IMR-90 (cell line): ENCODE data around the gene TMCC3. TPM values are rescaled to one million over a fixed set of nuclear protein-coding genes. Genes with fewer than 3 reads are reported as not detected.

Experiments used
- ATAC-seq: fragments of 200-7000 bp; cut with Tn5 transposase; 2 replicates; pipeline ENCODE4 v1.9.1; 2020; ENCODE audit warnings: low read depth, mild to moderate bottlenecking, moderate library complexity
- BruUV-seq: library from RNA; stranded (reverse); fragments of 400-500 nt; replicated peaks from 2 replicates; lab custom pipeline; 2021; lab: Mats Ljungman, UMichigan
- CTCF ChIA-PET: fragments of 300-600 bp; formaldehyde crosslinking; extraction: SDS; loops from one replicate; lab custom pipeline; 2021; ENCODE audit warnings: antibody characterized with exemption; lab: Yijun Ruan, JAX
- POLR2A ChIA-PET: fragments of 300-600 bp; sonication (Branson Sonifier 250); formaldehyde crosslinking; loops from one replicate; lab custom pipeline; 2022; ENCODE audit warnings: antibody characterized with exemption; ENCODE audit not compliant: unreplicated experiment; lab: Charles Lee
- DNase-seq: peaks from one replicate; pipeline ENCODE4 v3.0.0; 2013
- H2AFZ ChIP-seq: replicated peaks from 2 replicates; pipeline ENCODE3; 2013; ENCODE audit warnings: low read length, mild to moderate bottlenecking; ENCODE audit not compliant: poor library complexity
- H2AK5ac ChIP-seq: 2 replicates; pipeline ENCODE4 v1.6.1; 2013; ENCODE audit warnings: low read depth, low read length, inconsistent platforms
- H2AK9ac ChIP-seq: replicated peaks from 2 replicates; pipeline ENCODE3; 2013; ENCODE audit warnings: mild to moderate bottlenecking, low read depth, low read length, moderate library complexity; ENCODE audit not compliant: poor library complexity
- H2BK120ac ChIP-seq: 2 replicates; pipeline ENCODE4 v1.6.1; 2013; ENCODE audit warnings: low read depth, low read length, inconsistent platforms
- H2BK15ac ChIP-seq: 3 replicates; pipeline ENCODE4 v1.6.1; 2013; ENCODE audit warnings: low read depth, low read length, inconsistent platforms
- H2BK20ac ChIP-seq: 2 replicates; pipeline ENCODE4 v1.6.1; 2013; ENCODE audit warnings: low read depth, mild to moderate bottlenecking, inconsistent platforms, low read length, moderate library complexity
- H2BK5ac ChIP-seq: 2 replicates; pipeline ENCODE4 v1.6.1; 2013; ENCODE audit warnings: mild to moderate bottlenecking, low read depth, low read length, inconsistent platforms; ENCODE audit not compliant: poor library complexity, severe bottlenecking
- H3K14ac ChIP-seq: replicated peaks from 2 replicates; pipeline ENCODE4 v1.6.1; 2013; ENCODE audit warnings: low read depth, low read length, inconsistent platforms
- H3K18ac ChIP-seq: 2 replicates; pipeline ENCODE4 v1.6.1; 2013; ENCODE audit warnings: low read depth, low read length, control low read depth
- H3K23ac ChIP-seq: 2 replicates; pipeline ENCODE4 v1.6.1; 2013; ENCODE audit warnings: low read depth, low read length, inconsistent platforms
- H3K27ac ChIP-seq: 2 replicates; pipeline ENCODE4 v1.5.1; 2013; ENCODE audit warnings: mild to moderate bottlenecking, control low read depth, low read length; ENCODE audit not compliant: insufficient read depth
- H3K27me3 ChIP-seq: 2 replicates; pipeline ENCODE4 v1.6.1; 2013; ENCODE audit warnings: low read length; ENCODE audit not compliant: control insufficient read depth, insufficient read depth
- H3K36me3 ChIP-seq: 2 replicates; pipeline ENCODE4 v1.6.1; 2013; ENCODE audit warnings: low read length, mixed read lengths; ENCODE audit not compliant: control insufficient read depth, insufficient read depth
- H3K4ac ChIP-seq: 2 replicates; pipeline ENCODE4 v1.6.1; 2013; ENCODE audit warnings: low read depth, low read length, inconsistent platforms
- H3K4me1 ChIP-seq: 2 replicates; pipeline ENCODE4 v1.6.1; 2013; ENCODE audit warnings: low read length, mixed read lengths; ENCODE audit not compliant: control insufficient read depth, insufficient read depth
- H3K4me2 ChIP-seq: 2 replicates; pipeline ENCODE4 v1.6.1; 2013; ENCODE audit warnings: low read depth, mild to moderate bottlenecking, control low read depth, low read length, moderate library complexity
- H3K4me3 ChIP-seq: 2 replicates; pipeline ENCODE4 v1.5.1; 2013; ENCODE audit warnings: low read depth, mild to moderate bottlenecking, control low read depth, low read length, moderate library complexity; ENCODE audit not compliant: insufficient read depth
- H3K56ac ChIP-seq: 2 replicates; pipeline ENCODE4 v1.6.1; 2013; ENCODE audit warnings: low read length, inconsistent platforms; ENCODE audit not compliant: insufficient read depth; ENCODE audit errors: extremely low read depth
- H3K79me1 ChIP-seq, 2 experiments: 2 replicates each; pipeline ENCODE4 v1.6.1; 2013; ENCODE audit warnings: low read length in 2 of 2, inconsistent platforms in 1 of 2, low read depth in 1 of 2
- H3K9ac ChIP-seq: 2 replicates; pipeline ENCODE4 v1.6.1; 2013; ENCODE audit warnings: low read depth, low read length, control low read depth
- H3K9me1 ChIP-seq: 2 replicates; pipeline ENCODE4 v1.6.1; 2013; ENCODE audit warnings: low read length, inconsistent platforms; ENCODE audit not compliant: insufficient read depth
- H3K9me3 ChIP-seq: 2 replicates; pipeline ENCODE4 v1.6.1; 2013; ENCODE audit warnings: low read length; ENCODE audit not compliant: control insufficient read depth, insufficient read depth
- H4K20me1 ChIP-seq: 2 replicates; pipeline ENCODE4 v1.6.1; 2013; ENCODE audit warnings: low read length, inconsistent platforms; ENCODE audit not compliant: insufficient read depth
- H4K5ac ChIP-seq: 2 replicates; pipeline ENCODE4 v1.6.1; 2013; ENCODE audit warnings: mild to moderate bottlenecking, low read depth, low read length, control low read depth
- H4K8ac ChIP-seq, 2 experiments: 2 replicates each; pipeline ENCODE4 v1.6.1; 2013; ENCODE audit warnings: low read depth in 2 of 2, low read length in 2 of 2, control low read depth in 1 of 2, inconsistent platforms in 1 of 2
- H4K91ac ChIP-seq: 2 replicates; pipeline ENCODE4 v1.6.1; 2013; ENCODE audit warnings: low read depth, low read length, inconsistent platforms; ENCODE audit not compliant: insufficient read depth
- BHLHE40 ChIP-seq: fragments of 150-350 bp; IDR thresholded peaks from 2 replicates; pipeline ENCODE4 v1.6.1; 2016; ENCODE audit warnings: mild to moderate bottlenecking, low read depth, low read length
- CEBPB ChIP-seq: IDR thresholded peaks from 2 replicates; pipeline ENCODE4 v1.6.1; 2012; ENCODE audit warnings: low read depth, low read length, improper control_type of control experiment
- CHD1 ChIP-seq: IDR thresholded peaks from 2 replicates; pipeline ENCODE4 v1.6.1; 2012; ENCODE audit warnings: low read depth, low read length, improper control_type of control experiment
- CTCF ChIP-seq: conservative IDR thresholded peaks from 2 replicates; pipeline ENCODE4 v1.5.1; 2012; ENCODE audit warnings: mild to moderate bottlenecking, low read depth, low read length, improper control_type of control experiment
- FOS ChIP-seq: fragments of 150-350 bp; IDR thresholded peaks from 2 replicates; pipeline ENCODE4 v1.6.1; 2016; ENCODE audit warnings: low read depth, low read length
- MAFK ChIP-seq: IDR thresholded peaks from 2 replicates; pipeline ENCODE4 v1.6.1; 2012; ENCODE audit warnings: low read depth, low read length, improper control_type of control experiment
- MAZ ChIP-seq: IDR thresholded peaks from 2 replicates; pipeline ENCODE4 v1.6.1; 2012; ENCODE audit warnings: low read depth, mild to moderate bottlenecking, low read length, improper control_type of control experiment, moderate library complexity, borderline replicate concordance
- MXI1 ChIP-seq: IDR thresholded peaks from 2 replicates; pipeline ENCODE4 v1.6.1; 2012; ENCODE audit warnings: low read depth, mild to moderate bottlenecking, low read length, moderate library complexity, borderline replicate concordance
- NFE2L2 ChIP-seq: fragments of 150-350 bp; IDR thresholded peaks from 2 replicates; pipeline ENCODE4 v1.6.1; 2016; ENCODE audit warnings: low read depth, mild to moderate bottlenecking, low read length
- POLR2A ChIP-seq: IDR thresholded peaks from 2 replicates; pipeline ENCODE4 v1.6.1; 2012; ENCODE audit warnings: mild to moderate bottlenecking, low read depth, low read length
- RAD21 ChIP-seq: IDR thresholded peaks from 2 replicates; pipeline ENCODE4 v1.6.1; 2012; ENCODE audit warnings: low read length, improper control_type of control experiment
- RCOR1 ChIP-seq: IDR thresholded peaks from 2 replicates; pipeline ENCODE4 v1.6.1; 2012; ENCODE audit warnings: mild to moderate bottlenecking, low read length, improper control_type of control experiment; ENCODE audit not compliant: insufficient replicate concordance
- RFX5 ChIP-seq: IDR thresholded peaks from 2 replicates; pipeline ENCODE4 v1.8.0; 2012; ENCODE audit warnings: low read depth, mild to moderate bottlenecking, low read length, moderate library complexity
- SMC3 ChIP-seq: fragments of 150-350 bp; IDR thresholded peaks from 2 replicates; pipeline ENCODE4 v1.6.1; 2016; ENCODE audit warnings: low read depth, mild to moderate bottlenecking, antibody characterized with exemption, low read length, moderate library complexity
- WGBS, 2 experiments: methylation state at CpG; one replicate each; pipeline versions ENCODE4 v1.1.5 to v1.1.7; 2013; ENCODE audit warnings: missing lambda C conversion rate in 2 of 2; ENCODE audit not compliant: insufficient read length in 1 of 2; ENCODE audit errors: extremely low coverage in 2 of 2; 5-methylcytosine and 5-hydroxymethylcytosine counted together
- dilution Hi-C: fragments of 300-500 bp; cut with HindIII; formaldehyde crosslinking; loops from one replicate; pipeline ENCODE4 v1.14.3; 2018; ENCODE audit warnings: low sequenced_read_pairs; ENCODE audit not compliant: unreplicated experiment
- in situ Hi-C: fragments of 300-500 bp; cut with MboI; formaldehyde crosslinking; loops from 3 replicates; pipeline ENCODE4 v1.14.3; 2019; ENCODE audit warnings: low sequenced_read_pairs, inconsistent platforms, mixed read lengths
- intact Hi-C: fragments of 100-400 bp; cut with micrococcal nuclease; formaldehyde crosslinking; loops from 2 replicates; pipeline ENCODE4 v1.10.0; 2022
- polyA plus RNA-seq, 3 experiments: library from polyadenylated mRNA; depleted of rRNA; stranded (reverse); fragments of >200 nt; gene quantifications; 2 replicates each; pipeline ENCODE4 v1.2.3, GENCODE V29; 2012; ENCODE audit warnings: low replicate concordance in 1 of 3
- total RNA-seq: library from RNA; depleted of rRNA; stranded (reverse); fragments of >200 nt; gene quantifications from 2 replicates; pipeline ENCODE4 v1.2.3, GENCODE V29; 2012
- TF ChIP-seq, protein P1 (sequence below): fragments of 150-350 bp; IDR thresholded peaks from 2 replicates; pipeline ENCODE4 v1.6.1; 2016; ENCODE audit warnings: low read depth, mild to moderate bottlenecking, low read length, moderate library complexity, borderline replicate concordance
- TF ChIP-seq, protein P2 (sequence below): fragments of 150-350 bp; IDR thresholded peaks from 2 replicates; pipeline ENCODE4 v1.6.1; 2017; ENCODE audit warnings: mild to moderate bottlenecking, antibody characterized with exemption, low read length, low read depth

TMCC3 gene
- total and polyA plus RNA-seq, 2 of the 4 experiments (the other 2 are of a cell fraction): 0.14 to 0.36 TPM

GRCh38 chr12:94656556-94656955 is 6.2 kb upstream of the TMCC3 start:
- H4K20me1 ChIP-seq: no peaks in the 10 kb centered on the region
- CTCF ChIA-PET: no interaction called here
- dilution Hi-C loops: no loop called here
- no peak overlapping the region for H4K91ac ChIP-seq
- peaks cover 15% of the 10 kb centered on the region for H3K27me3 ChIP-seq
- no peak overlapping the region for H3K4me3 ChIP-seq
- H3K9me3 ChIP-seq: no peaks in the 10 kb centered on the region
- no peak overlapping the region for H4K8ac ChIP-seq
- ATAC-seq (no peak), DNase-seq (no peak)
- no peak overlapping the region for H3K4me2 ChIP-seq
- no peak overlapping the region for H4K5ac ChIP-seq
- no peak overlapping the region for H2AK5ac ChIP-seq
- H3K4me1 ChIP-seq: no peaks in the 10 kb centered on the region
- H3K4ac ChIP-seq: no peak overlapping the region
- no peaks in the 10 kb centered on the region for H3K79me1 ChIP-seq
- POLR2A ChIA-PET: no interaction called here
- no peak overlapping the region for H2BK5ac ChIP-seq
- BruUV-seq: no TSS peak
- H2AK9ac ChIP-seq: no peak overlapping the region
- H3K56ac ChIP-seq: no peak overlapping the region
- H3K18ac ChIP-seq: no peak overlapping the region
- no CpG with 5 or more reads among the region's 4 CpGs for WGBS, 2 experiments
- H3K23ac ChIP-seq: no peak overlapping the region
- in situ Hi-C loops: no loop called here
- intact Hi-C loops: no loop called here
- no peak overlapping the region for H2AFZ ChIP-seq
- H2BK15ac ChIP-seq: no peak overlapping the region
- no peak overlapping the region for H2BK120ac ChIP-seq
- no peak overlapping the region for H2BK20ac ChIP-seq
- no peak overlapping the region for H3K27ac ChIP-seq
- H3K9ac ChIP-seq: no peak overlapping the region
- TF ChIP-seq MAZ (no peak), MAFK (no peak), POLR2A (no peak), RFX5 (no peak), MXI1 (no peak), RAD21 (no peak), FOS (no peak), NFE2L2 (no peak), CEBPB (no peak), RCOR1 (no peak), SMC3 (no peak), CTCF (no peak), CHD1 (no peak), BHLHE40 (no peak)
- TF ChIP-seq, protein P1, sequence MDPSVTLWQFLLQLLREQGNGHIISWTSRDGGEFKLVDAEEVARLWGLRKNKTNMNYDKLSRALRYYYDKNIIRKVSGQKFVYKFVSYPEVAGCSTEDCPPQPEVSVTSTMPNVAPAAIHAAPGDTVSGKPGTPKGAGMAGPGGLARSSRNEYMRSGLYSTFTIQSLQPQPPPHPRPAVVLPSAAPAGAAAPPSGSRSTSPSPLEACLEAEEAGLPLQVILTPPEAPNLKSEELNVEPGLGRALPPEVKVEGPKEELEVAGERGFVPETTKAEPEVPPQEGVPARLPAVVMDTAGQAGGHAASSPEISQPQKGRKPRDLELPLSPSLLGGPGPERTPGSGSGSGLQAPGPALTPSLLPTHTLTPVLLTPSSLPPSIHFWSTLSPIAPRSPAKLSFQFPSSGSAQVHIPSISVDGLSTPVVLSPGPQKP: no peak
- TF ChIP-seq, protein P2, sequence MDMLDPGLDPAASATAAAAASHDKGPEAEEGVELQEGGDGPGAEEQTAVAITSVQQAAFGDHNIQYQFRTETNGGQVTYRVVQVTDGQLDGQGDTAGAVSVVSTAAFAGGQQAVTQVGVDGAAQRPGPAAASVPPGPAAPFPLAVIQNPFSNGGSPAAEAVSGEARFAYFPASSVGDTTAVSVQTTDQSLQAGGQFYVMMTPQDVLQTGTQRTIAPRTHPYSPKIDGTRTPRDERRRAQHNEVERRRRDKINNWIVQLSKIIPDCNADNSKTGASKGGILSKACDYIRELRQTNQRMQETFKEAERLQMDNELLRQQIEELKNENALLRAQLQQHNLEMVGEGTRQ: no peak
- H3K14ac ChIP-seq: no peak overlapping the region
- no peaks in the 10 kb centered on the region for H3K9me1 ChIP-seq
- H3K36me3 ChIP-seq: no peaks in the 10 kb centered on the region
